A549 (cell line): ENCODE measurements around the gene RPS27A.

ENCODE experiments used
- CHD2 ChIP-seq: fragments of 150-350 bp; IDR thresholded peaks from 2 replicates; pipeline ENCODE4 v1.6.1; 2014; ENCODE audit warnings: low read length; ENCODE audit not compliant: partially characterized antibody
- HDAC2 ChIP-seq: fragments of 200-600 bp; sonication (generic); IDR thresholded peaks from 2 replicates; pipeline ENCODE4 v1.6.1; 2016
- KDM1A ChIP-seq: fragments of 200-600 bp; sonication (generic); IDR thresholded peaks from 2 replicates; pipeline ENCODE4 v1.6.1; 2016; ENCODE audit warnings: low read depth, mild to moderate bottlenecking
- MYC ChIP-seq: IDR thresholded peaks from 2 replicates; pipeline ENCODE4 v1.6.1; 2012; ENCODE audit warnings: mild to moderate bottlenecking, inconsistent platforms, low read length, improper control_type of control experiment, borderline replicate concordance
- POLR2A ChIP-seq: IDR thresholded peaks from 2 replicates; pipeline ENCODE4 v1.6.1; 2012; ENCODE audit warnings: mild to moderate bottlenecking, low read length
- RFX5 ChIP-seq: fragments of 450-650 bp; IDR thresholded peaks from 2 replicates; pipeline ENCODE4 v1.7.1; 2014; ENCODE audit warnings: antibody characterized with exemption, mild to moderate bottlenecking, moderate library complexity
- TF ChIP-seq, protein P1 (sequence below): fragments of >200 bp; sonication (Bioruptor Twin); formaldehyde crosslinking; IDR thresholded peaks from 3 replicates; pipeline ENCODE4 v1.5.1; 2016
- TF ChIP-seq, protein P2 (sequence below): IDR thresholded peaks from 2 replicates; pipeline ENCODE4 v1.6.1; 2012
- TF ChIP-seq, protein P3 (sequence below): fragments of 200-600 bp; sonication (generic); IDR thresholded peaks from 2 replicates; pipeline ENCODE4 v1.6.1; 2016; ENCODE audit warnings: antibody characterized with exemption, mild to moderate bottlenecking, moderate library complexity
- TF ChIP-seq, protein P4 (sequence below): fragments of 450-650 bp; IDR thresholded peaks from 2 replicates; pipeline ENCODE4 v1.6.1; 2014; ENCODE audit warnings: antibody characterized with exemption
- TF ChIP-seq, protein P5 (sequence below): fragments of >200 bp; sonication (Bioruptor Twin); formaldehyde crosslinking; IDR thresholded peaks from 3 replicates; pipeline ENCODE4 v1.6.1; 2016

DNA sequence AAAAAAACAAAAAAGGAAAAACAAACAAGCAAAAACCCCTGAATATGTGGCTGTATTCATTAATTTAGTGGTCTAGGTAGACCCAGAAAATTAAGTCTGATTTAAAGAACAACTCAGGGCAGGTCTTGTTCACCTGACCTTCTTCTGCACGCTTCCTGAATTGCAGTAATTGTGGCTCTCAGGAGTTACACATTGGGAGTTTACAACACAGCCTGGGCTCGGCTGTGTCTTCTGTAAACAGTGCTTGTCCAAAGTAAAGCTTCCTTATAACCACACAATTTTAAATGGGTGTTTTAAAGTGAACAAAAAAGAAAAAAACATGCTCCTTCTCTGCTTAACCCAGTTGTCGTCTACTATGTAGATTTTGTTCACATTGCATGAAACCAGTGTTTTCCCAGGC lies 44.8 kb downstream of the RPS27A start:
- TF ChIP-seq, protein P1, sequence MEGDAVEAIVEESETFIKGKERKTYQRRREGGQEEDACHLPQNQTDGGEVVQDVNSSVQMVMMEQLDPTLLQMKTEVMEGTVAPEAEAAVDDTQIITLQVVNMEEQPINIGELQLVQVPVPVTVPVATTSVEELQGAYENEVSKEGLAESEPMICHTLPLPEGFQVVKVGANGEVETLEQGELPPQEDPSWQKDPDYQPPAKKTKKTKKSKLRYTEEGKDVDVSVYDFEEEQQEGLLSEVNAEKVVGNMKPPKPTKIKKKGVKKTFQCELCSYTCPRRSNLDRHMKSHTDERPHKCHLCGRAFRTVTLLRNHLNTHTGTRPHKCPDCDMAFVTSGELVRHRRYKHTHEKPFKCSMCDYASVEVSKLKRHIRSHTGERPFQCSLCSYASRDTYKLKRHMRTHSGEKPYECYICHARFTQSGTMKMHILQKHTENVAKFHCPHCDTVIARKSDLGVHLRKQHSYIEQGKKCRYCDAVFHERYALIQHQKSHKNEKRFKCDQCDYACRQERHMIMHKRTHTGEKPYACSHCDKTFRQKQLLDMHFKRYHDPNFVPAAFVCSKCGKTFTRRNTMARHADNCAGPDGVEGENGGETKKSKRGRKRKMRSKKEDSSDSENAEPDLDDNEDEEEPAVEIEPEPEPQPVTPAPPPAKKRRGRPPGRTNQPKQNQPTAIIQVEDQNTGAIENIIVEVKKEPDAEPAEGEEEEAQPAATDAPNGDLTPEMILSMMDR, result no peak
- TF ChIP-seq KDM1A, result no peak
- TF ChIP-seq, protein P2, sequence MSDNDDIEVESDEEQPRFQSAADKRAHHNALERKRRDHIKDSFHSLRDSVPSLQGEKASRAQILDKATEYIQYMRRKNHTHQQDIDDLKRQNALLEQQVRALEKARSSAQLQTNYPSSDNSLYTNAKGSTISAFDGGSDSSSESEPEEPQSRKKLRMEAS, result no peak
- TF ChIP-seq, protein P3, sequence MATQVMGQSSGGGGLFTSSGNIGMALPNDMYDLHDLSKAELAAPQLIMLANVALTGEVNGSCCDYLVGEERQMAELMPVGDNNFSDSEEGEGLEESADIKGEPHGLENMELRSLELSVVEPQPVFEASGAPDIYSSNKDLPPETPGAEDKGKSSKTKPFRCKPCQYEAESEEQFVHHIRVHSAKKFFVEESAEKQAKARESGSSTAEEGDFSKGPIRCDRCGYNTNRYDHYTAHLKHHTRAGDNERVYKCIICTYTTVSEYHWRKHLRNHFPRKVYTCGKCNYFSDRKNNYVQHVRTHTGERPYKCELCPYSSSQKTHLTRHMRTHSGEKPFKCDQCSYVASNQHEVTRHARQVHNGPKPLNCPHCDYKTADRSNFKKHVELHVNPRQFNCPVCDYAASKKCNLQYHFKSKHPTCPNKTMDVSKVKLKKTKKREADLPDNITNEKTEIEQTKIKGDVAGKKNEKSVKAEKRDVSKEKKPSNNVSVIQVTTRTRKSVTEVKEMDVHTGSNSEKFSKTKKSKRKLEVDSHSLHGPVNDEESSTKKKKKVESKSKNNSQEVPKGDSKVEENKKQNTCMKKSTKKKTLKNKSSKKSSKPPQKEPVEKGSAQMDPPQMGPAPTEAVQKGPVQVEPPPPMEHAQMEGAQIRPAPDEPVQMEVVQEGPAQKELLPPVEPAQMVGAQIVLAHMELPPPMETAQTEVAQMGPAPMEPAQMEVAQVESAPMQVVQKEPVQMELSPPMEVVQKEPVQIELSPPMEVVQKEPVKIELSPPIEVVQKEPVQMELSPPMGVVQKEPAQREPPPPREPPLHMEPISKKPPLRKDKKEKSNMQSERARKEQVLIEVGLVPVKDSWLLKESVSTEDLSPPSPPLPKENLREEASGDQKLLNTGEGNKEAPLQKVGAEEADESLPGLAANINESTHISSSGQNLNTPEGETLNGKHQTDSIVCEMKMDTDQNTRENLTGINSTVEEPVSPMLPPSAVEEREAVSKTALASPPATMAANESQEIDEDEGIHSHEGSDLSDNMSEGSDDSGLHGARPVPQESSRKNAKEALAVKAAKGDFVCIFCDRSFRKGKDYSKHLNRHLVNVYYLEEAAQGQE, result no peak
- no peak for TF ChIP-seq POLR2A
- TF ChIP-seq, protein P4, sequence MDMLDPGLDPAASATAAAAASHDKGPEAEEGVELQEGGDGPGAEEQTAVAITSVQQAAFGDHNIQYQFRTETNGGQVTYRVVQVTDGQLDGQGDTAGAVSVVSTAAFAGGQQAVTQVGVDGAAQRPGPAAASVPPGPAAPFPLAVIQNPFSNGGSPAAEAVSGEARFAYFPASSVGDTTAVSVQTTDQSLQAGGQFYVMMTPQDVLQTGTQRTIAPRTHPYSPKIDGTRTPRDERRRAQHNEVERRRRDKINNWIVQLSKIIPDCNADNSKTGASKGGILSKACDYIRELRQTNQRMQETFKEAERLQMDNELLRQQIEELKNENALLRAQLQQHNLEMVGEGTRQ, result no peak
- TF ChIP-seq, protein P5, sequence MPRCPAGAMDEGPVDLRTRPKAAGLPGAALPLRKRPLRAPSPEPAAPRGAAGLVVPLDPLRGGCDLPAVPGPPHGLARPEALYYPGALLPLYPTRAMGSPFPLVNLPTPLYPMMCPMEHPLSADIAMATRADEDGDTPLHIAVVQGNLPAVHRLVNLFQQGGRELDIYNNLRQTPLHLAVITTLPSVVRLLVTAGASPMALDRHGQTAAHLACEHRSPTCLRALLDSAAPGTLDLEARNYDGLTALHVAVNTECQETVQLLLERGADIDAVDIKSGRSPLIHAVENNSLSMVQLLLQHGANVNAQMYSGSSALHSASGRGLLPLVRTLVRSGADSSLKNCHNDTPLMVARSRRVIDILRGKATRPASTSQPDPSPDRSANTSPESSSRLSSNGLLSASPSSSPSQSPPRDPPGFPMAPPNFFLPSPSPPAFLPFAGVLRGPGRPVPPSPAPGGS, result no peak
- TF ChIP-seq RFX5, result no peak
- TF ChIP-seq HDAC2, result no peak
- TF ChIP-seq MYC, result no peak
- TF ChIP-seq CHD2, result no peak
